GM12874 (cell line): ENCODE results near the gene OGFOD3.

Source experiments
- TF ChIP-seq, protein P1 (sequence below): IDR thresholded peaks from 2 replicates; pipeline ENCODE4 v1.5.1; 2011; ENCODE audit warnings: low read depth, mild to moderate bottlenecking, control low read depth, low read length, moderate library complexity; ENCODE audit not compliant: insufficient read depth

OGFOD3 gene

DNA sequence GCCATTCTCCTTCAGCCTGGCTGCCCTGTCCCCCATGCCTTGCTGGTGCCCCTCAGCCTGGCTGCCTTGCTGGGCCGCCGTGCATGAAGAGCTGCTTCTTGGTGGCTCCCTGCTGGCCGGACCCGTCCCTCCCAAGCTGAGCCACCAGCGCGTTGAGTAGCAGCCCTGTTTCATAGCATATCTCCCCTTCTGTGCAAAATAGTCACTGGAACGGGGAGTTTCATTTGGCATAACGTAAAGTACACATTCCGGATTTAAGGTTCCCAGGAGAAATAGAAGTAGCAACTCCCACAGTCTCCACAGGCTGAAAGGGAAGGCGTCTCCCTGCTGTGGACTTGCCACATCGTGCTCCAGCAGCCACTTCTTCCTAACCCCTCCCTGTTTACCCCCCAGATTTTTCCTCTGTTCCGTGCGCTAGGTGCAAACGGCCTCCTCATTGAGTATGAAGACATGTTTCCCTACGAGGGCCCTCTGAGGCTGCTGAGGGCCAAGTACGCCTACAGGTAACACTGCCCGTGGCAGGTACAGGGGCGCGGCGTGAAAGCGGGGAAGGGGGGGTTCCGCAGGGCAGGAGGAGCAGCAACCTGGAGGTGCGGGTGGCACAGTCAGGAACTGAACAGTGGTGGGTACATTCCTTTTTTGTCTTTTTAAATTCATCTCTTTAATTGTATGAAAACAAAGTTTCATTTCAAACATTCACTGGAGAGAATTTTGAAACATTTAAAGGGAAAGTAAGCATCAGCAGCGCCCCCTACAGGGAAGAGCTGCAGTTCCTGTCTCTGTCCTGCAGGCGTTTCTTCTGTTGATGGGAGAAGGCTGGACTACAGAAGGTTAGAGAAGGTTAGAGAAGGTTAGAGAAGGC lies 5.8 kb upstream of the OGFOD3 start:
- TF ChIP-seq, protein P1, sequence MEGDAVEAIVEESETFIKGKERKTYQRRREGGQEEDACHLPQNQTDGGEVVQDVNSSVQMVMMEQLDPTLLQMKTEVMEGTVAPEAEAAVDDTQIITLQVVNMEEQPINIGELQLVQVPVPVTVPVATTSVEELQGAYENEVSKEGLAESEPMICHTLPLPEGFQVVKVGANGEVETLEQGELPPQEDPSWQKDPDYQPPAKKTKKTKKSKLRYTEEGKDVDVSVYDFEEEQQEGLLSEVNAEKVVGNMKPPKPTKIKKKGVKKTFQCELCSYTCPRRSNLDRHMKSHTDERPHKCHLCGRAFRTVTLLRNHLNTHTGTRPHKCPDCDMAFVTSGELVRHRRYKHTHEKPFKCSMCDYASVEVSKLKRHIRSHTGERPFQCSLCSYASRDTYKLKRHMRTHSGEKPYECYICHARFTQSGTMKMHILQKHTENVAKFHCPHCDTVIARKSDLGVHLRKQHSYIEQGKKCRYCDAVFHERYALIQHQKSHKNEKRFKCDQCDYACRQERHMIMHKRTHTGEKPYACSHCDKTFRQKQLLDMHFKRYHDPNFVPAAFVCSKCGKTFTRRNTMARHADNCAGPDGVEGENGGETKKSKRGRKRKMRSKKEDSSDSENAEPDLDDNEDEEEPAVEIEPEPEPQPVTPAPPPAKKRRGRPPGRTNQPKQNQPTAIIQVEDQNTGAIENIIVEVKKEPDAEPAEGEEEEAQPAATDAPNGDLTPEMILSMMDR, result peak; percentile 77

DNA sequence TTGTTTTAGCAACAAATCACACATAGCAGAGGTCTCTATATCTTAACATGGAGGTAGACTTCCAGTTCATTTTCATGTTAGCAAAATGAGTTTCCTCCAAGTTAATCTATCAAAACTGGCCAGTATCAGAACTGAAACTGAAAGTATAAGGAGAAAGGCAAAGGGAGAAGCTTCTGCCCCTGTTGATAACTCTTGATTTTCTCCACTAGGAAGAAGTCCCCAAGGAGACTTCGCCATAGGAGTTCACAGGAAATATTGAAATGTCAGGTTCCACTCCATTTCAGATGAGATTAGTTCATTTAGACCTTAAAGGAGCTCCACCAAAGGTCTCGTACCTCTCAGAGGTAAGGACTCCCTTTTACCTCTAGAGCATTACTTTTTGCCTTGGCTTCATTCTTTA lies 1.2 kb upstream of the OGFOD3 start:
- TF ChIP-seq, protein P1, result no peak

DNA sequence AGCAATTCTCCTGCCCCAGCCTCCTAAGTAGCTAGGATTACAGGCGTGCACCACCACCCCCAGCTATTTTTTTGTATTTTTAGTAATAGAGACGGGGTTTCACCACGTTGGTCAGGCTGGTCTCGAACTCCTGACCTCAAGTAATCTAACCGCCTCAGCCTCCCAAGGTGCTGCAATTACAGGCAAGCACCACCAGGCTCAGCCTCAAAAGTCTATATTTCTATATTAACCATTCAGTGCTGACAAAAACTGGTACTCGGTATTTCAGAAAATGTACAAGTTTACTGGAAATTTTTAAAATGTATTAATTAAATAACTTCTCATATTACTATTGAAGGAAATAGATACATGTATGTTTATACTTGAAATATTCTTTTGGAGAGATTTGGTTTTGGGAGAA lies 1.6 kb downstream of the OGFOD3 start:
- TF ChIP-seq, protein P1, result no peak

DNA sequence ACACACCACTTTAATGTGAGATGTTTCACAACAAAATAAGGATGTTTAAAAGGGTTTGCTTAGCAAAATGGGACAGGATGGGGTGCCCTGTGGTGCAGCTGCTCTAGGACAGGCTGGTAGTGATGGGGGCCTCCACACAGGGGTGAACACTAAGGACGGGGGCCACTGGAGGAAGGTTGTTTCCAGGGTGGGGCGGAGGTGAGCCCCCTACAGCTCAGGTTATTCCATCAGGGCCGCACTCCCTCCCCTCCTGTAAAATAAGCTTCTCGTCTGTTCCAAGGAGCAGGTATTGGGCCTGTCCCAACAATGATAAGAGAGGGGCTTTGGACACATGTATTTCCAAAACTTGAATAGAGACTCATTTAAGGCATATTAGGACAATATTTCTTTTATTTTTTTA lies 2.1 kb downstream of the OGFOD3 start:
- TF ChIP-seq, protein P1, result no peak

DNA sequence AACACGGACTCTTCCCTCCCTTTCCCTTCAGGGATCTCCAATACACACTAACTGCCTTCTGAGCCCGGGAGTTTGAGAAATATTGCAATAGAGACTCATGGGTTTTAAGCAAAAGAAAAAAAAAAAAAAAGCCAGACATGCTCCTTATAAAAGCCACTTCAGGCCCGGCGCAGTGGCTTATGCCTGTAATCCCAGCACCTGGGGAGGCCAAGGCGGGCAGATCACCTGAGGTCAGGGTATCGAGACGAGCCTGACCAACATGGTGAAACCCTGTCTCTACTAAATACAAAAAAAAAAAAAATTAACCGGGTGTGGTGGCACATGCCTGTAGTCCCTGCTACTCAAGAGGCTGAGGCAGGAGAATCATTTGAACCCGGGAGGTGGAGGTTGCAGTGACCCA lies 2.6 kb downstream of the OGFOD3 start:
- TF ChIP-seq, protein P1, result no peak

DNA sequence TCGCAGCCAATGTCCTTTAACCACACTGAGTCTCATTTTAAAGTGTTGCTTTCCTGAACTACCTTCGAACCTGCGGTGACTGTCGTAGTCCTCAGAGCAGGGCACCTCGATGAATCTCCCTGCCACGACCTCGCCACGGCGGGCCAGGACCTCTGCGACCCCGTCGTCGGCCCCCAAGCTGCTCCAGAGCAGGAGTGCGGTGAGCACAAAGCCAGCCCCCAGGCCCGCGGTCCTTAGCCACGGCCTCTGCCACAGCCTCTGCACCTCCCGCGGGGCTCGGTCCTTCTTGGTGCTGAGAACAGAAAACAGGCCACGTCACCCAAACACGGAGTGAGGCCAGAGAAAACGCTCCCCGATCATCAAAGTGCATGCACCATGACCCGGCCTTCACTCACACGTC lies 3.0 kb downstream of the OGFOD3 start:
- TF ChIP-seq, protein P1, result no peak

DNA sequence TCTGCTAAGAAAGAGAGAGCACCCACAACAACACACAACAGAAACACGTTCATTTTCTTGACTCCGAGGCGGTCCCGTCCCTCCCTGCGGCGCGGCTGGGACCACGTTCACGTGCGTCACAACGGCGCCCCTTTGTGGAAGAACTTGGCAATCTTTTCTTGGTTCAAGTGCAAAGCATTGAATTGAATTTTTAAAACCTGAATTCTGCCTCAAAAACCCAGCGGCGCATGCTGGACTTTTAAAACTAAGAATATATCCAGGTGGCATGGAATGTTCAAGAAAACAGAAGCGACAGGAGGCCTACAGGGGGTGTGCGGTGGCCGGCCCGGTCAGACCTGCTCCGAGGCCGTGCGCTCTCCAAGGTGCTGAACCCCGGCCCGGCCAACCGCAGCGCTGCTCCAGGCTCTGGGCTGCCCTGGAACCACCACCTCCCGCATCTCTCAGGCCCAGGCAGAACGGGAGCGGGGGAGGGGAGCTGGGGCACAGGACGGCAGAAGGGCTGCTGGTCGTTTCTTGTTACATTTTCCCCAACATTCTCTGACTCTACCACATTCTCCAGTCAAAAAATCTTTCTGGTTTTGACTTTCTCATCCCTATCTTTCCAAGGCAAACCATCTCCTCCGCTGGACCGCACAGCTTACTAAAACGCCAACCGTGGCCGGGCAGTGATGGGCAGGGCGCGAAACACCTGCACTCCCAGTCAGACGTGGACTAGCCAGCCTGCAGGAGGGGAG lies 3.7 kb downstream of the OGFOD3 start:
- TF ChIP-seq, protein P1, result peak; percentile 65
